Activated naive CD4-positive, alpha-beta T cell (primary cell): ENCODE results near the gene SV2C.
"Not testable (repeated sequence)": the region's sequence is repeated elsewhere in the genome, so short reads cannot be mapped to it uniquely, and the experiment has no call there.

Experiments
- DNase-seq, 4 experiments: peaks; one replicate each; lab custom pipeline; 2025; lab: John Stamatoyannopoulos, UW

SV2C gene

DNA sequence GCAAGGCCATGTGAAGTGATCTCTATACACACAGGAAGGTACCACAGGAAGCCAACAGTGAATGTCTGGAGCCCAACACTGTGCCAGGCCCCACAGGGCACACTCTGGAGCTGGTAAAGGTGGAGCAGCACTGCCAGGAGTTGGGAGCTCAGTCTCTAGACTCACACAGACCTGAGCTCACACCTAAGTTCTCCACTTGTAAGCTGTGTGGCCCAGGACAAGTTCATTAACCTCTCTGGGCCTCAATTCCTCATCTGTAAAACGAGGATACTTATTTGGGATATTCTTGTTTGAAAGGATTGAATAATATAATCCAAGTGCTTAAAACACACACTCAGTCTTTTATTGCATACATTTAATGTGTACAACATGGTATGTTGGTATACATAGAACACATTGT is 259.3 kb downstream of the SV2C start:
- DNase-seq, result no peak

DNA sequence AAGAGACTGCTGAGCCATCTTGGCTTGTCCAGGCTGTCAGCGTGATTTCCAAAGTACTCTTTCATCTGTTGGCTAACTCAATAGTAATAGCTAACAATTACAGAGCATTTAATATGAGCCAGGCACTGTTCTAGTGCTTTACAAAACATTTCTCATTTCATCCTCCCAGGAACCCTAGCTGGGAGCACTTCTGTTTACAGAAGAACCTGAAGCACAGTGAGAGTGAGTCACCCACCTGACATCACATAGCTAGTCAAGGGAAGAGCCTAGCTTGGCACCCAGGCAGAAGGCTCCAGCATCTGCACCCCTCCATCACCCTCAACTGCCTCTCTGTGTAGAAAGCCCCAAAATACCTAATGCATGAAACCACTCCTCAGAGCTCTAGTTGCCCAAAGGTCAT is 262.4 kb downstream of the SV2C start:
- no peak for DNase-seq

DNA sequence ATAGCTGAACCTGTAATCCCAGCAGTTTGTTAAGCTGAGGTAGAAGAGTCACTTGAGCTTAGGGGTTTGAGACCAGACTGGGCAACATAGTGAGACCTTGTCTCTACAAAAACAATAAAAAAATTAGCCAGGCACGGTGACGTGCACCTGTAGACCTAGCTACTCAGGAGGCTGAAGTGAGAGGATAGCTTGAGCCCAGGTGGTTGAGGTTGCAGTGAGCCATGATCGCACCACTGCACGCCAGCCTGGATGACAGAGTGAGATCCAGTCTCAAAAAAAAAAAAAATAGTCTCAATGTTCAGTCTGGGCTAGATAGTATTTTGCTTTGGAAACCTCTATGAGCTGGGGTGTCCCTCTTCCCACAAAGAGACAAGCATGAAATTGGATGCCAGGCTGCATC is 268.0 kb downstream of the SV2C start:
- no peak for DNase-seq

DNA sequence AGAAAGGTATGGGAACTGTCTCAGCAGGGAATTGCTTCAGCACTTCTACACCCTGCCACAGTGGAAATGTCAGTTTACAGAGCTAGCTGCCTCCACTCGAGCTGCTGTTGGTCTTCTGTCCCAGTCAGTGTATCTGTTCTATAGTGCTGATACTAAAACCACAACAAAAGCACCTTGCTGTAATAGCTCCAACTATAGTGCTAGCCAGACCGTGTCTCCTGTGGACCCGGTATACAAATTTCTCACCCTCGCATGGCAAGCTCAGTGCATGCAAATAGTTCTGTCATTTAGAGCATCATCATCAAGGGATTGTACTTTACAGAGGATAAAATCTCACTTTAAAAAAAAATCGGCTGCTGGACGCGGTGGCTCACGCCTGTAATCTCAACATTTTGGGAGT is 268.4 kb downstream of the SV2C start:
- no peak for DNase-seq

DNA sequence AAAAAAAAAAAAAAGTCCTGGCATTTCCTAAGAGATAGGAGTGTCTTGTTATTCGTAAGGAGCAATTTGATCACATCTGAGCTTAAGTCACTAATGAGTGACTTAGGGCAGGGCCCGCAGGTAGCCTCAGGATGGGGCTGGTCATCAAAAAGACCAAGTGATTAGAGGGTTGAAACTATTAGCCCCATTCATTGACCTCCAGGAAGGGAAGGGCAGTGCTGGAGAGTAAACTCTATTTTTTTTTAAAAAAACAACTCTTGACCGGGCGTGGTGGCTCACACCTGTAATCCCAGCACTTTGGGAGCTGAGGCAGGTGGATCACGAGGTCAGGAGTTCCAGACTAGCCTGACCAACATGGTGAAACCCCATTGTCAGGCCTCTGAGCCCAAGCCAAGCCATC is 273.7 kb downstream of the SV2C start:
- DNase-seq, result no peak

DNA sequence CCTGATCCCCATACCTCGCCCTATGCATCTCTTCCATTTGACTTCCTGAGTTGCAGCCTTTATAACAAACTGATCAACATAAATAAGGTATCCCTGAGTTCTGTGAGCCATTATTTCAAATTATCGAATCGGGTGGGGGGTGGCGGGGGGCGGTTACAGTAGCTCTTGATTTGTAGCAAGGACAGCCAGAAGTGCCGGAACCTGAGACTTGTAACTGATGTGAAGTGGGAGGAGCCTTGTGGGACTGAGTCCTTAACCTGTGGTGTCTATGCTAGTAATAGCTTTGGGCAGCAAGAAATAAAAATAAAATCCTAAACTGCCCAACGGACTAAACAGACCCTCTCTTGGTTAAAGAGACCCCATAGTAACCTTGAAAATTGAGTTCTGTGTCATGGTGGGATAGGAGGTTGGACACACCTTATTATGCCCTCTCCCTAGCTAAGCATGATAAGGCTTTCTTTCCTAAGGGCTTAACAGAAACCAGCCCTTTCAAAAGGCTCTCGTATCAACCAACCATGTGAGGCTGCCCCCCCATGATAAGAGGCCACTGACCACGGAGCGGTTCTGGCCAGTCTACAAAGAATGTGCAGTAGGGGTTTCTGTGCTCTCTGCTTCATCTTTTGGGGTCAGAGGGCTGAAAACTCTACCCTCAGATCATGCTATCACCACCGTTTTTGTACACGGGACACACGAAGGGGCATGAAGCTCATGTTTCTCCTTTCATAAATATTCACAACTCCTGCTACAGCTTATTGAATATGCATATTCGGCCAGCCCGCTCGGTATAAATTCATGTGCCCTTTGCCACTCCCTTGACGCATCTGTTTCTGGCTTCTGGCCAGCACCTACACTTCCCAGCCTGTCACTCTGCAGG is 280.4 kb downstream of the SV2C start:
- DNase-seq, result no peak

DNA sequence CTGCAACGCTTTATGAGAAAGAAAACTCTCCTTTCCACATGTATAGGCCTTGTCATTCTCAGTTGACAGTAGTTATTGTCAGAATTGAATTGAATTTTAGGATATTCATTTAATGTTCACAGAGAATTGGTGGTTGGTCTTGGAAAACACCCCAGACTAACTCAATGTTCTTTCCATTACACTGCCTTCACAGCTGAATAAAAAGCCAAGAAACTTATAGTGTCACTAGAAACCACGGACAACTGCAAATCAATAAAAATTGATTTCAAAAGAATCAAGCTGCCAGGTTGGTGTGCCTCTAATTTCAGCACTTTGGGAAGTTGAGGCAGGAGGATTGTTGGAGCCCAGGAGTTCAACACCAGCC is 281.0 kb downstream of the SV2C start:
- no peak for DNase-seq

DNA sequence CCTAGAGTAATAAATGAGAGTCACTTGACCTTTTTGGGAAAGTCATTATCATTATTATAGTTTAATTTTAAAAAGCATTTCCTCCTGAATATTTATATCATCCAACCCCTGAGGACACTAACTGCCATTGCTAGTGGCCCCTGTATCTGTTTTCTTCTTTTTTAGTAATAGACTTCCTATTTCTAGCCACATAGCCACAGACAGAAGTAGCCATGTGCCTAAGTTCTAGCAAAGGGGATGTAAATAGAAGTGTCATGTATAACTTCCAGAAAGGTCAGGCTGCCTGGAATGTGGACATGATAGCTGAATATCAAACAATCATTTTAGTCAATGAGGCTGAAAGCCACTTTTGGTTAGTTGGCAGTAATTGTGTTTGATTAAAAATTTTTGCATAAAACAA is 282.4 kb downstream of the SV2C start:
- DNase-seq, result no peak

DNA sequence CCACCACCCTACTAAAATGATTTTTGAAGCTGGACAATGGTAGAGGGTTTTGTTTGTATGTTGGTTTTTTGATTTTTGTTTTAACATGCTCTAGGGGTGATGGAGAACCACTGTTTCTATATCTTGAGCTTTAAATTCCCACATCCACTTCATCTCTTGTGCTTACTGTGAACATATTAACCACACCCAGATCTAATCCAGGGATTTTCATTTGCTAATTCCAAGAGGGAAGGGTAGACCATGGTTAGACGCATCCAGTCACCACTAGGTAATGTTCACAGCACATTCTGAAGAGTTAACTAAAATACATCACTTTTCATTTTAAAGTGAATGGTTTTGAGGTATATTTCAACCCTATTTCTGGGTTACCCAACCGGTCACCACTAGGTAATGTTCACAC is 283.4 kb downstream of the SV2C start:
- DNase-seq, result no peak

DNA sequence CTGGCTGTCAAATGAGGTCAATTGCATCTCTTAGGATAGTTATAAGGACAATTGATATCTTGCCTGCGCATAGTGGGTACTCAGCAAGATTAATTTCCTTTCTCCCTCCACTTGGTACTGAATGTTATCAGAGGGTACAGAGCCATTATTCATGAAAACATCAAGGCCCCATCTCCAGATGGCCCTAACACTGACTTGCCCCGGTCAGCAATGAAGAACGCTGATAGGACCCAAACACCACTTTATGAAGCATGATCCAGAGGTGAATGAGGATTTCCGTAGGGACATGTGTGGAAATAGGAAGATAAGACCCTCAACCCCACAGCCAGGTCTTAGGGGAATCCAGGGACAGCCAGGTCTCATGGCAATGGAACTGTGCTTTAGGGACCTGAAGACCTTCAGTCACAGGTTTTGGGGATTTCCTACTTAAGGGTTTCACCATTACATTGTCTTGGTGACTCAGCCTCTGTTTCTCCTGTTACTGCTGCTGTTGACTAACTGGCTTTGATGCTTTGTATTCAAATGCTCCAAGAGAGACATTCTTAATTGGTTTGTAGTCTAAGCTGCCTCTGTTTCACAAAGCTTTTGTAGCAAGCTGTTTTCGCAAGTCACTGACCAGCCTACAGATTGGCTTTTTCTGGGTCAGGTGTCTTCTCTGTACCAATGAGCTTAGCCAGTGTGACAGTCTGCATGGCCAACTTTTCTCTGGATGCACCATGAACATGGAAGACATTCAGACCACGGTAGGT is 284.6 kb downstream of the SV2C start:
- no peak for DNase-seq

DNA sequence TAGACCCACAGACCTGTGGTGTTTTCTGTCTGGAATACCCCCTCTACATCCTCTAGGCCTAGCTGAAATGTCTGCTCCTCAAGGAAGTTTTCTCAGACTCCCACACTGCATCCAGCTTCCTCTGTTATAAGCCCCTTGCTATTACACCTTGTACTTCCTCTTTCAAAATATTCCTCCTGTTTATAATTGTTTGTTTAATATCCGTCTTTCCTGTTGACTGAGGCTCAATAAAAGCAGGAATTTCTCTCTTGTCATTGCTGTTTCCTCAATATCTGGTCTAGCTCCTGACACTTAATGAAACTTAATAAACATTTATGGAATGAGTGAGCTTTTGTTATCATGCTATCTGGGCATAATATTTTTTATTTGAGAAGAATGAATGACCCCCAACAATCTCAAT is 285.8 kb downstream of the SV2C start:
- DNase-seq, result no peak

DNA sequence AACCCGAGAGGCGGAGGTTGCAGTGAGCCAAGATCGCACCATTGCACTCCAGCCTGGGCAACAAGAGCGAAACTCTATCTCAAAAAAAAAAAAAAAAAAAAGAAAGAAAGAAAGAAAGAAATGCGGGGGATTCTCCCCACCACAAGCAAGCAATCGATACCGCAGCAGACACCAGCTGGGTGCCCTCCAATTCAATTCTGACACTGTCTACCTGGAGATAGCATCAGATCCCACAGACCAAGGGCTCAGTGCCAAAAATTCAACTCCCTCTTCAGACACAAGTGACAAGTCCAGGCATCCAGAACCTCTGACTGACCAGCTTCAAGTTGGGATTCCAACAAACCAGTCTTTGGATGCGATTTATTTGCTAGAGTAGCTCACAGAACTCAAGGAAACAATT is 286.5 kb downstream of the SV2C start:
- not testable (repeated sequence) for DNase-seq

DNA sequence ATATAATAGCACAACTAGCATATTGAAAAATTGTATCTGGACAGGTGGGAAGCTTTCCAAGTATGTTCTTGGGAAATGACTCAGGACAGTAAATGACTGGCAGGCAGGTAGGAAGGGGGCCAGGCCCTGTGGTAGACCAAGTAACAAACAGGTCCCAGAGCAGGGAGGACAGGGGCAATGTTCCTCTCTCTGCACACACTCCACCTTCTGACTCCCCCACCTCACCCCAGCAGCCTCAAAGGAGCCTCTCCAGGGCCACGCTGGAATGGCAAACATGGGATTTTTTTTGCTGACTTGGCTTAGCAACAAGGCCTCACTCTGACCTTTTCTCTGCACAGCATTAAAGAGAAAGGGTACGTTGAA is 288.8 kb downstream of the SV2C start:
- DNase-seq, result no peak

DNA sequence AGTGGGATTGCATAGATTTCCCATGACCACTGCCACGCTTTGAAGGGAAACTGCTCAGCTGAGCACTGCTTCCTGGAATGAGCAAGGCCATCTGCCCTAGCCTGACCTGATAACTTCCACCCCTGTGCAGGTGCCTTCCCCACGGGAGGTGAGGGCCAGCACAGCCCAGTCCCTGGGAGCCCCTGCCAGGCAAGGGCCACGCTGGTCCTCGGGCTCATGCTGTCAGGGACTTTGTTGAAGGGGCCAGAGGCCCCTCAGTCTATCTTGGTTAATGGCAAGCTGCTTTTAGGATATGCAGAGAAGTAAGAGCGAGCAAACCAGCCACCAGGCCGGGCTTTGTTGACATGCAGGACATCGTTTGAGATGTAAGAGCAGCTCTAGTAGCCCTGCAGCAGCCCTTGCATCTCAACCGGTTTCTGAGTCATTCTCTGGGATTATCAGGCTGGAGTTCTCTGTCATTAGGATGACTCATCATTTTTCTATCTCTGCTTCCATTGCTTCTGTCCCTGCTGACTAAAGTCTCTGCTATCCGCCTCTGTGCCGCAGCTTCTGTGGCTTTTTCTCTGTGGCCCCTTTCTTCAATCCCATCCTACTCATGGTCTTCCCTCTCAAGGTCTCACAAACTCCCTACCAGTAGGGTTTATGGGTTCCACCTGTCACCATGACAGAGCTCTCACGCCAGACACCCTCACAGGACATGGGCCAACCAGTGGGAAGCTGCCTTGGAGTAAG is 289.3 kb downstream of the SV2C start:
- no peak for DNase-seq

DNA sequence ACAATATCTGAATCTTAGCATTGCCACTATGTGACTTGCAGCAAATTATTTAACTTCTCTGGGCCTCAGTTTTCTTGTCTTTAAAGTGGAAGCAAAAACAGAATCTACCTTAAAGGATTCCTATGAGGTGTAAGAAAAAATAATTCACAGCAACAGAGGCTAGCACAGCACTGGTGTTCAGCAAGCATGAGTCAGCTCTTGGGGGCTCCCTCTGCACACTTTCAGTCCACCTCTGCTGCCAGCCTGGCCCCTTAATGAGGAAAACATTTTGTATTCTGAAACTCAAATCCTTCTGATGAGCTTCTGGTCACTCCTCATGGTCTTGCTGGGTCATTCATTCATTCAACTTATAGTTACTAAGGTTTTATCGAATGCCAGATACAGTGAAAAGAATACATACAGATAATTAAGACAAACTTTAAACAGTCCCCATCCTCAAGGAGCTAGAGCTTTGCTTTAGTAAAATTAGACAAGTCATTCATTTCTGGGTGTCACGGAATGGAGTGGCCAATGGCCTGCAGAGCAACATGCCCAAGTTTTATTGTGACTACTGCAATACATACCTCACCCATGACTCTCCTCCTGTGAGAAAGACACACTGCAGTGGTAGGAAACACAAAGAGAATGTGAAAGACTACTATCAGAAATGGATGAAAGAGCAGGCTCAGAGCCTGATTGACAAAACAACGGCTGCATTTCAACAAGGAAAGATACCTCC is 293.1 kb downstream of the SV2C start:
- no peak for DNase-seq

DNA sequence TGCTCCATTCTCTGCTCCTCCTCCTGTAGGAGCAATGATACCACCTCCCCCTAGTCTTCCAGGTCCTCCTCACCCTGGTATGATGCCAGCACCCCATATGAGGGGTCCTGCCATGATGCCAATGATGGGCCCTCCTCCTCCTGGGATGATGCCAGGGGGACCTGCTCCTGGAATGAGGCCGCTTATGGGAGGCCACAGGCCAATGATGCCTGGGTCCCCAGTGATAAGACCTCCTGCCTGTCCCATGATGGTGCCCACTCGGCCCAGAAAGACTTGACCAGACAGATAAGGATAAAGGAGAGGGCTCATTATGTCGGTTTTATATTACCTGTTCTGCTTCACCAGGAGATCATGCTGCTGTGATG is 293.7 kb downstream of the SV2C start:
- no peak for DNase-seq

DNA sequence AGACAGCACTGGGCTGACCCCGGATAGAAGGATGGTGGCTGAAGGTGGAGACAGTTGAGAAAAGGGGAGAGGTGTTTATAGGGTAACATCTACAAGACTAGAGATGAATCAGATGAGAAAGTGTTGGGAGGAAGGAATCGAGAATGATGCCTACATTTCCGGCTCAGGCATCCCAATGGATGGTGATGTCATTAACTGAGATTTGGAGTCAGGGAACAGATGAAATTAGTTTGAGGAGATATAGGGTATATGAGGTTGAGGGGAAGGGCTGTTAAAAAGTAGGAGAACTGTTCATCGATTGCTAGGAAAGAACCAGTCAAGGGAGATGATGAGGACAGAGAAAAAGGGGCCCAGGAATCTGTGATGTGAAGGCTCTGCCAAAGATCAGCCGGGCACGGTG is 295.2 kb downstream of the SV2C start:
- DNase-seq, result no peak

DNA sequence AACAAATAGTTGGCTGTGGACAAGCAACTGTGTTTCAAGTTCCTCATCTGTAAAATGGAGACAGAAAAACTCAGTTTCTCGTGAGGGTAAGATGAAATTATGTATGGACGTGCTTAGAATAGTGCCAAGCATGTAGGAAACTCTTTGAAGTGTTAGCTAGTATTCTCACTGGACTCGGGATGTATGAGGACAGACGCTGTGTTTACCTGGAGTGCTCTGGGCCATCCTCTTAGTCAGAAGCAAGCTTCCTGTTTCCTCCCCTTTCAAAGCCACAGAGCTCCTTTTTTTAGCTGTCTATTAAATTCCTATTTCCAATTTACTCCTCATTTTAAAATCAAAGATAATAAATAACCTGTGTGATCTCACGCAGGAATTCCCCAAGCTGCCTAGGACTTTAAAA is 296.1 kb downstream of the SV2C start:
- no peak for DNase-seq

DNA sequence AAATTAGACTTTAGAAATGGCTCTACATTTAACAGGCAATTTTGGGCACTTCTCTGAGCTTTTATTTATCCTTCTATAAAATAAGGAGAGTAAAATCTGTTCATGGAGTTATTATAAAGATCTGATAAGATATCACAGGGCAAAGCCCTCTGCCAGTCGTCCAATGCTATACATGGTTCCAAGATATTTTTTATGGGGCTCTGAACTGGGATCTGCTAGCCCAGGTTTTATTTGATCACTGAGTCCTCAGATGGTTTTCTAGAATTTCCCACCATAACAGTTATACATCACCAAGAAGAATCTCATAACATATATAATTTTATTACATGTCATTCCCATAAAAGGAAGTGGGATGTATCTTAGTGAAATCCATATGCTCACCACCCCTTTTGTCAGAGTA is 296.7 kb downstream of the SV2C start:
- no peak for DNase-seq

DNA sequence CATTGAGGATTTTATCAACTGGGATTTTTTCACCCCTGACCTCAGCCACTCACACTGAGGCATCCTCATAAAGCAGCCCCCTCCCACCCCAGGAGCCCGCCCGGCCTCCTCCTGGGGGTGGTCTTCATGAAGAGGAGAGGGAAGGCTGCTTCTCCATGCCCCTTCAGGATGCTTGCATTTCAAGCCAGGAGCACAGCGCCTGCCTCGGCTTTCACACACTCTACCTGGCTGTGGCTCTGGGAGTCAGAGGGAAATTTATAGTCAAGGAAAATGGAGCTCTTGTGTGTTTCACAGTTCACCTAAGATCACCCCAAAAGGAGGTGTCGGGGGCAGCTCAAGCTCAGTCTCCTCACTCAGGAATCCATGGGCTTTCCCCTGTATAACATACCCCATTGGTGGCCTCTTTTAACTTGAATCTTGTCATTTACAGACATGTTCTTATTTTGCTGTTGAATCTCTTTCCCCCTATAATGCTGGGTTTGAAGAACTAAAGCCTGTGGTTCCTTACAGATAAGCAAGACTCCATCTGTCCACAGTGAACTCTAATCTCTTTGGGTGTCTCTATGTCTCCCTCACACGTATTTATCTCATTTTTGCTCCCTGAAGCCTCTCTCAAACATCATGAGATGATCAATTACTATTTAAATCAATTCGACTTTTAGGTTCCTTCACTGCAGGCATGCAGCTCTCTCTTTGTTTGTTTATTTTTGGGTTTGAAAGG is 297.3 kb downstream of the SV2C start:
- DNase-seq, result no peak

DNA sequence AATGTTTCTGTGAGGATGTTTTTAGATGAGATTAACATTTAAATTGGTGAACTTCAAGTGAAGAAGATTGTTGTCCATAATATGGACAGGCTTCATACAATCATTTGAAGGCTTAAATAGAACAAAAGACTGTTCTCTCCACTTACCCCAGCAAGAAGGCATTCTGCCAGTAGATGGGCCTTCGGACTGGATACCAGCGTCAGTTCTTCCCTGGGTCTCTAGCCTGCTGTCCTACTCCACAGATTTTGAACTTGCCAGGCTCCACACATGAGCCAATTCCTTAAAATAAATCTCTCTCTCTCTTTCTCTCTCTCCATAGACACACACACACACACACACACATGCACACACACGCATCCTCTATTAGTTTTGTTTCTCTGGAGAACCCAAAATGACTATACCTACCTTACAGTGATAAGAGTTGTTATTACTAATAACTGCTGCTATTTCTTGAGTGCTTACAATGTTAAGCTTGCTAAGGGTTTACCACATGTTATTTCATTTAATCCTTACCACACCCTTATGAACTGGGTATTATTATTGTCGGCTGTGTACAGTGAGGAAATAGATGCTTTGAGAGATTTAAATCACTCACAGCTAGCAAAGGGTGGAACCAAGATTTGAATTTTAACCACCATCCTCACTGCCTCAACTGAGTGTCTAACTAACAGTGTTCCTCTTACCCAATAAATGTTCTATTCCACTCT is 300.1 kb downstream of the SV2C start:
- DNase-seq, result no peak
